ENCODE measurements around the gene DDR2. TPM values are rescaled to one million over a fixed set of nuclear protein-coding genes. Genes with fewer than 3 reads are reported as not detected.
"Not testable (repeated sequence)": the region's sequence is repeated elsewhere in the genome, so short reads cannot be mapped to it uniquely, and the experiment has no call there.

DDR2 gene
- total RNA-seq, 2 experiments from 2014 or later, result 0.19 TPM; not detected in 1

- BruUV-seq (replicated peaks), result not testable (repeated sequence)
Observed at GRCh38 chr1:162796617-162797279, 164.5 kb downstream of the DDR2 start.

GRCh38 chr1:162799995-162800830, 167.9 kb downstream of the DDR2 start:
- H3K4me3 ChIP-seq (ENCODE audit: low read depth, low read length, poor library complexity, severe bottlenecking); H3K79me2 ChIP-seq (ENCODE audit: insufficient read depth, low read depth, low read length); H3K4me1 ChIP-seq (ENCODE audit: insufficient read depth, low read length, poor library complexity, severe bottlenecking); H2AFZ ChIP-seq (ENCODE audit: low read length); H4K20me1 ChIP-seq (ENCODE audit: insufficient read depth, low read length); intact Hi-C loops (cut with micrococcal nuclease; ENCODE audit: unreplicated experiment); H3K9me3 ChIP-seq (ENCODE audit: low read length); CTCF ChIA-PET (ENCODE audit: unreplicated experiment); H3K27ac ChIP-seq (ENCODE audit: low read depth, low read length, poor library complexity, severe bottlenecking); BruUV-seq (replicated peaks); H3K9me2 ChIP-seq (ENCODE audit: insufficient read depth, low read length); H3K4me2 ChIP-seq (ENCODE audit: low read length): not testable (repeated sequence)
- DNase-seq (ENCODE audit: low spot score), result peak; percentile 18
- POLR2A ChIA-PET, result interaction anchor here (0.7 to 1.0 kb wide), 2 partner anchors 21 to 737 kb away, joined by 3 read pairs; no protein-coding TSS in a partner anchor
- peaks cover 61% of the 10 kb centered on the region for H3K36me3 ChIP-seq (ENCODE audit: insufficient read depth, low read length)
- TF ChIP-seq CTCF (conservative IDR thresholded peaks at IDR 0.05; ENCODE audit: low read length), result 0 out of 2 replicates have a peak, but pooled peaks have one; percentile 31

More at GRCh38 chr1:162796617-162797279, 164.5 kb downstream of the DDR2 start:
- H3K27ac ChIP-seq (ENCODE audit: low read depth, low read length, poor library complexity, severe bottlenecking); H3K4me2 ChIP-seq (ENCODE audit: low read length); H3K4me1 ChIP-seq (ENCODE audit: insufficient read depth, low read length, poor library complexity, severe bottlenecking); H2AFZ ChIP-seq (ENCODE audit: low read length); CTCF ChIA-PET (ENCODE audit: unreplicated experiment); H3K9me3 ChIP-seq (ENCODE audit: low read length); H3K4me3 ChIP-seq (ENCODE audit: low read depth, low read length, poor library complexity, severe bottlenecking); intact Hi-C loops (cut with micrococcal nuclease; ENCODE audit: unreplicated experiment); H3K9me2 ChIP-seq (ENCODE audit: insufficient read depth, low read length); DNase-seq (ENCODE audit: low spot score); H3K79me2 ChIP-seq (ENCODE audit: insufficient read depth, low read depth, low read length); H4K20me1 ChIP-seq (ENCODE audit: insufficient read depth, low read length): not testable (repeated sequence)
- POLR2A ChIA-PET, result interaction anchor here (0.6 kb wide), 1 partner anchor 960 kb away, joined by 3 read pairs; no protein-coding TSS in a partner anchor
- H3K36me3 ChIP-seq (ENCODE audit: insufficient read depth, low read length), result peaks cover 54% of the 10 kb centered on the region

- POLR2A ChIA-PET; H3K9me3 ChIP-seq (ENCODE audit: low read length); CTCF ChIA-PET (ENCODE audit: unreplicated experiment); H2AFZ ChIP-seq (ENCODE audit: low read length); H3K27ac ChIP-seq (ENCODE audit: low read depth, low read length, poor library complexity, severe bottlenecking); H3K9me2 ChIP-seq (ENCODE audit: insufficient read depth, low read length); intact Hi-C loops (cut with micrococcal nuclease; ENCODE audit: unreplicated experiment); BruUV-seq (replicated peaks); H3K4me3 ChIP-seq (ENCODE audit: low read depth, low read length, poor library complexity, severe bottlenecking); H3K4me1 ChIP-seq (ENCODE audit: insufficient read depth, low read length, poor library complexity, severe bottlenecking); DNase-seq (ENCODE audit: low spot score); H3K4me2 ChIP-seq (ENCODE audit: low read length); H4K20me1 ChIP-seq (ENCODE audit: insufficient read depth, low read length); H3K79me2 ChIP-seq (ENCODE audit: insufficient read depth, low read depth, low read length): not testable (repeated sequence)
- H3K36me3 ChIP-seq (ENCODE audit: insufficient read depth, low read length), result peaks cover 34% of the 10 kb centered on the region
Observed at GRCh38 chr1:162807503-162807902, 175.2 kb downstream of the DDR2 start.

GRCh38 chr1:162812357-162812756, 180.1 kb downstream of the DDR2 start:
- POLR2A ChIA-PET; intact Hi-C loops (cut with micrococcal nuclease; ENCODE audit: unreplicated experiment); H3K9me2 ChIP-seq (ENCODE audit: insufficient read depth, low read length); H3K9me3 ChIP-seq (ENCODE audit: low read length); H2AFZ ChIP-seq (ENCODE audit: low read length); DNase-seq (ENCODE audit: low spot score); H3K27ac ChIP-seq (ENCODE audit: low read depth, low read length, poor library complexity, severe bottlenecking); H3K4me2 ChIP-seq (ENCODE audit: low read length); H3K79me2 ChIP-seq (ENCODE audit: insufficient read depth, low read depth, low read length); H3K4me3 ChIP-seq (ENCODE audit: low read depth, low read length, poor library complexity, severe bottlenecking); CTCF ChIA-PET (ENCODE audit: unreplicated experiment); H4K20me1 ChIP-seq (ENCODE audit: insufficient read depth, low read length); H3K36me3 ChIP-seq (ENCODE audit: insufficient read depth, low read length); H3K4me1 ChIP-seq (ENCODE audit: insufficient read depth, low read length, poor library complexity, severe bottlenecking): not testable (repeated sequence)
- TSS peak; percentile 68 for BruUV-seq (replicated peaks)

- H3K36me3 ChIP-seq (ENCODE audit: insufficient read depth, low read length); H3K4me3 ChIP-seq (ENCODE audit: low read depth, low read length, poor library complexity, severe bottlenecking); intact Hi-C loops (cut with micrococcal nuclease; ENCODE audit: unreplicated experiment); DNase-seq (ENCODE audit: low spot score); H3K27ac ChIP-seq (ENCODE audit: low read depth, low read length, poor library complexity, severe bottlenecking); H3K79me2 ChIP-seq (ENCODE audit: insufficient read depth, low read depth, low read length); H4K20me1 ChIP-seq (ENCODE audit: insufficient read depth, low read length); POLR2A ChIA-PET; H2AFZ ChIP-seq (ENCODE audit: low read length); H3K9me2 ChIP-seq (ENCODE audit: insufficient read depth, low read length); H3K9me3 ChIP-seq (ENCODE audit: low read length); H3K4me1 ChIP-seq (ENCODE audit: insufficient read depth, low read length, poor library complexity, severe bottlenecking); BruUV-seq (replicated peaks); CTCF ChIA-PET (ENCODE audit: unreplicated experiment); H3K4me2 ChIP-seq (ENCODE audit: low read length): not testable (repeated sequence)
Observed at GRCh38 chr1:162818136-162818535, 185.9 kb downstream of the DDR2 start.

Measured in OCI-LY7 (cell line).